ENCODE data around the gene C10orf71.

The C10orf71 gene

DNA sequence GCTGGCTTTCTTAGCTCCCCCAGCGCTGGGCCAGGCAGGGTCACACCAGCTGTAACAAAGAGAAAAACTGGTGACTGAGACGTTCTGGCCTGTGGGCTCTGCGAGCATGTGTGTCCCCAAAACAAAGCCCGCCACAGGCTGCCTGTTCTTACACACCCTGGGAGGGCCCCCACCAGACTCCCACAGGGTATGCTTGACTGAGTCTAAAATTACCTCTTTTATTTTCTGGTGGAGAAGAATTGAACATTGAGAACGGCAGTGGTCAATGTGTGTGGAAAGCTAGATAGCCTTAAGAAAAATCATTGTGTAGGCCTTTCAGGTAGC is 808 bp downstream of the C10orf71 start:
- no peak for DNase-seq (ENCODE audit: insufficient read length, low spot score)
- no peak for FAIRE-seq
- TF ChIP-seq, protein P1, sequence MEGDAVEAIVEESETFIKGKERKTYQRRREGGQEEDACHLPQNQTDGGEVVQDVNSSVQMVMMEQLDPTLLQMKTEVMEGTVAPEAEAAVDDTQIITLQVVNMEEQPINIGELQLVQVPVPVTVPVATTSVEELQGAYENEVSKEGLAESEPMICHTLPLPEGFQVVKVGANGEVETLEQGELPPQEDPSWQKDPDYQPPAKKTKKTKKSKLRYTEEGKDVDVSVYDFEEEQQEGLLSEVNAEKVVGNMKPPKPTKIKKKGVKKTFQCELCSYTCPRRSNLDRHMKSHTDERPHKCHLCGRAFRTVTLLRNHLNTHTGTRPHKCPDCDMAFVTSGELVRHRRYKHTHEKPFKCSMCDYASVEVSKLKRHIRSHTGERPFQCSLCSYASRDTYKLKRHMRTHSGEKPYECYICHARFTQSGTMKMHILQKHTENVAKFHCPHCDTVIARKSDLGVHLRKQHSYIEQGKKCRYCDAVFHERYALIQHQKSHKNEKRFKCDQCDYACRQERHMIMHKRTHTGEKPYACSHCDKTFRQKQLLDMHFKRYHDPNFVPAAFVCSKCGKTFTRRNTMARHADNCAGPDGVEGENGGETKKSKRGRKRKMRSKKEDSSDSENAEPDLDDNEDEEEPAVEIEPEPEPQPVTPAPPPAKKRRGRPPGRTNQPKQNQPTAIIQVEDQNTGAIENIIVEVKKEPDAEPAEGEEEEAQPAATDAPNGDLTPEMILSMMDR (IDR thresholded peaks at IDR 0.05; ENCODE audit: insufficient read depth, missing control alignments): no peak

DNA sequence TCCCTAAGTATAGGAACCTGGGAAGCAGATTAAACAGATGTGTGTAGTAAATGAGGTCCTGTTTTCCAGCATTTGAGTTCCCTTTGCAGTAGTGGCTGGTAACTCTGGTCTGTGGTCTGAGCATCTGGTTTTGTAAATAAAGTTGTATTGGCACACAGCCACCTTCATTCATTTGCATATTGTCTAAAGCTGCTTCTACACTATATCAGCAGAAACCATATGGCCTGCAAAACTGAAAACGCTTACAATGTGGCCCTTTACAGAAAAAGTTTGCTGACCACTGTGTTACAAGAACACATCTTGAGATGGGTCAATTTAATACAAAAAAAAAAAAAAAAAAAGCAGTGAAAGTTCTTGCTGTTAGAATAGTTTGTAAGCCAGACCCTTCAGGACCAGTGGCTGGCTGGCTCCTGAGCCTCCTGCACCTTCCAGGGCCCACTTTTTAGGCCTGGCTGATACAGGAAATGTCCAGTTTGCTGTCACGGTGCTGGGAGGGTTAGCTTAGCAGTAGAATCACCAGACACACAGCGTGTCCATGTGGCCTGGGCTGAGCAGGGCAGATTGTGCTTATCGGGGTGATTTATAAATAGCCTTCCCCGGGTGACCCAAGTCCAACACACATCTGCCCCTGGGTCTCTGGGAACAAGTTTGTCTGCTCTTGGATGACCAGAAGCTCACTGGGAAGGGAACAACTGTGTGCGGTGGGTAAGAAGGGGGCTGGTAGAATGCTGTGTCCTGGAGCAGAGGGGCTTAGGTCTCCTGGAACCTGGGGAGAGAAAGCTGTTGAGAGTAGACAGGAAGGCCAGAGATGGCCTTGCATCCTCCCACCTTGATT is 1.4 kb downstream of the C10orf71 start:
- DNase-seq (ENCODE audit: insufficient read length, low spot score) (no peak), FAIRE-seq (no peak)
- TF ChIP-seq, protein P1 (IDR thresholded peaks at IDR 0.05; ENCODE audit: insufficient read depth, missing control alignments): no peak

DNA sequence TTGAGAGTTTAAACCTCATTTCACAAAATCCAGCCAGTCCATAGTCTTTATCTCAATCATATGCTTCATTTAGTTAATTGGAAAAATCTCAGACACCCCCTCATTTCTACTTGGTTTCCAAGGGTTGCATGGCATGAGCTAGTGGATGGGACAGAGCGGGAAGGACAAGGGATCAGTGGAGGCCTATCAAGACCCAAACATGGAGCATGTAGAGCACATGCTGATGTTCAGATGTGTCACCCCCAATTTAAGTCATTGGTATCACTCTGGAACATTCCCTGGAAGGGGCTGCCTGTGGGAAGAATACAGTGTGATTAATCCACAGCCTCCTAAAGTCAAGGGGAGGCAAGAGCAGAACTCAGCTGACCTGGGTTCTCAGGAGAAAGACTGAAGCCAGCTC is 2.3 kb downstream of the C10orf71 start:
- no peak for FAIRE-seq
- TF ChIP-seq, protein P1 (IDR thresholded peaks at IDR 0.05; ENCODE audit: insufficient read depth, missing control alignments): no peak
- no peak for DNase-seq (ENCODE audit: insufficient read length, low spot score)

DNA sequence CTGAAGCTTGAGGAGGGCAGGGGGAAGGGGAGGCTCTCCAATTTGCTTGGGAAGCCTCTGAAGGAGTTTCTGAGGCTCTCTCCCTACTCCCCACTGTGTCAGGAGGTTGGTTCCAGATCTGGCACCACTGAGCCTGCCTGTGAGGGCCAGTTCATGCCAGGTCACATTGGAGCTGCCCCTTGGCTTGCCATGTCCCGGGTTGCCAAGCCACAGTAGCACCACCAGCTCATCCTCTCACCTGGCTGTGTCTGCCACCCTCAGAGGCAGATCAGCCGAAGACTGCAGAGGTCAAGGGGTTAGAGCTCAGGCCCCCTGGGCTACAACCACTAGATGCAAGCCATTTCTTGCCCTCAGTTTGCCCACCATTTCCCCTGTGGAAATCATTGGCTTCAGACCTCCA is 3.1 kb downstream of the C10orf71 start:
- TF ChIP-seq, protein P1 (IDR thresholded peaks at IDR 0.05; ENCODE audit: insufficient read depth, missing control alignments): no peak
- FAIRE-seq (no peak), DNase-seq (ENCODE audit: insufficient read length, low spot score) (no peak)

DNA sequence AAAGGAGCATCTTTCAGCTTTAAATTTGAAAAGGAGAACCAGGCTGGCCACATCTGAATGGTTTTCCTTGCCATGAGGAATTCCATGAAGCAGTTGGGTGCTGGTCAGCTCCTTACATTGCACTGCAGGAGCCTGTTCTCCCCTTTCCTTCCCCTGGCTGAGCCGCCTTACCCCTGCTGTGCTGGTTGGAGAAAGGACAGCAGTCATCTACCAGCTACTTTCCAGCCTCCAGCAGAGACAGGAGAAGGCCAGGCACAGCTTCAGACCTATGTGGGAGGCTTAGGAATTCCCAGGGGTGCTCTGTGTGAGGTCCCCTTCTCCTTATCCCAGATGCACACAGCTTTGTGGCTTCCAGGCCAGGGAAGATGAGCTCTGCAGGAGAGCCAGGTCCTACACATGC is 4.7 kb downstream of the C10orf71 start:
- DNase-seq (ENCODE audit: insufficient read length, low spot score) (no peak), FAIRE-seq (no peak)
- TF ChIP-seq, protein P1 (IDR thresholded peaks at IDR 0.05; ENCODE audit: insufficient read depth, missing control alignments): no peak

DNA sequence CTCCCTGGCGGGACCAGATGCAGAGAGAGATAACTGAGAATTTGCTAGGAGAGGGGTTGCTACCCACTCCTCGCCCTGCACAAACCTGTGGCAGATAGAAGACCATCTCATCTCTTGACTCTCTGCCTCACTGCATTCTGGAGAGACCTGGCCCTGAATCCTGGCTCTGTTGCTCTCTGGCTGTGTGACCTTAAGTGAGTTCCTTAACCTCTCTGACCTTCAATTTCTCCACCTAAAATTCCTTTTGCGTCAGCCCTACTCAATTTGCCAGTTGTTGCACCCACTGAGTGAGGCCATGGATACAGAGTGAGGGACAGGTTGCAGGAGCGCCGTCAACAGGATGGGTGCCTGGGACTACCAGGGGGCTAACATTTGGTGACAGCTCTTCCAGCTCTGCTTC is 5.2 kb downstream of the C10orf71 start:
- DNase-seq (ENCODE audit: insufficient read length, low spot score) (no peak), FAIRE-seq (no peak)
- TF ChIP-seq, protein P1 (IDR thresholded peaks at IDR 0.05; ENCODE audit: insufficient read depth, missing control alignments): no peak

- FAIRE-seq (no peak), DNase-seq (ENCODE audit: insufficient read length, low spot score) (no peak)
- TF ChIP-seq, protein P1 (IDR thresholded peaks at IDR 0.05; ENCODE audit: insufficient read depth, missing control alignments): no peak
Observed at GRCh38 chr10:49307921-49308320, 9.0 kb downstream of the C10orf71 start.

Measured in D721Med (cell line).